B cell (primary cell): Measurements from ENCODE around the gene NELL2. TPM values are rescaled to one million over a fixed set of nuclear protein-coding genes. Genes with fewer than 3 reads are reported as not detected.

Experiments used
- ATAC-seq: fragments of 200-7000 bp; cut with Tn5 transposase; one replicate; pipeline ENCODE4 v1.10.0; 2021; ENCODE audit warnings: low read depth, mild to moderate bottlenecking, moderate number of reproducible peaks, moderate library complexity
- CTCF ChIA-PET: fragments of 350-600 bp; sonication (Branson Sonifier 250); formaldehyde crosslinking; loops from one replicate; lab custom pipeline; 2021; ENCODE audit warnings: antibody characterized with exemption, inconsistent platforms; lab: Charles Lee
- POLR2A ChIA-PET: fragments of 350-600 bp; sonication (Branson Sonifier 250); formaldehyde crosslinking; loops from one replicate; lab custom pipeline; 2021; ENCODE audit warnings: antibody characterized with exemption; lab: Charles Lee
- DNase-seq: peaks from one replicate; pipeline ENCODE4 v3.0.0; 2013
- H2AFZ ChIP-seq: 2 replicates; pipeline ENCODE4 v1.6.1; 2012; ENCODE audit warnings: mild to moderate bottlenecking, low read depth, low read length; ENCODE audit not compliant: insufficient read depth, poor library complexity, severe bottlenecking
- H3K27ac ChIP-seq, 2 donors: 1 replicate in 1 of 2; 2 replicates in 1 of 2; pipeline ENCODE4 v1.5.1; 2012 to 2013; ENCODE audit warnings: low read length in 2 of 2, mild to moderate bottlenecking in 2 of 2, moderate library complexity in 1 of 2
- H3K27me3 ChIP-seq, 4 experiments: fragments of 200-600 bp in 1 of 4; sonication (generic) in 1 of 4; replicated peaks in 1 of 4; 1 replicate in 2 of 4; 2 replicates in 2 of 4; pipeline versions ENCODE4 v1.6.1 to v1.7.0; 2013 to 2016; ENCODE audit warnings: low read length in 3 of 4, mild to moderate bottlenecking in 2 of 4, mixed read lengths in 1 of 4, moderate library complexity in 1 of 4; ENCODE audit not compliant: insufficient read depth in 4 of 4, control insufficient read depth in 3 of 4; ENCODE audit errors: control extremely low read depth in 1 of 4
- H3K36me3 ChIP-seq, 2 experiments: replicated peaks in 1 of 2; 1 replicate in 1 of 2; 2 replicates in 1 of 2; pipeline versions ENCODE4 v1.6.1 to v1.7.1; 2013; ENCODE audit warnings: low read length in 1 of 2; ENCODE audit not compliant: insufficient read depth in 2 of 2, control insufficient read depth in 1 of 2; ENCODE audit errors: control extremely low read depth in 1 of 2, extremely low read depth in 1 of 2
- H3K4me1 ChIP-seq, 2 donors: fragments of 200-600 bp in 1 of 2; sonication (generic) in 1 of 2; 1 replicate in 1 of 2; 2 replicates in 1 of 2; pipeline versions ENCODE4 v1.5.1 to v1.6.1; 2013 to 2017; ENCODE audit warnings: low read length in 2 of 2; ENCODE audit not compliant: control insufficient read depth in 2 of 2, insufficient read depth in 2 of 2
- H3K4me2 ChIP-seq: replicated peaks from 2 replicates; pipeline ENCODE3; 2012; ENCODE audit warnings: mild to moderate bottlenecking, low read depth, low read length; ENCODE audit not compliant: poor library complexity, severe bottlenecking
- H3K4me3 ChIP-seq, 5 experiments: fragments of 200-600 bp in 1 of 5; sonication (generic) in 1 of 5; 1 replicate in 3 of 5; 2 replicates in 2 of 5; pipeline versions ENCODE4 v1.5.1 to v1.7.0; 2011 to 2016; ENCODE audit warnings: low read length in 4 of 5, mild to moderate bottlenecking in 4 of 5, low read depth in 2 of 5, control low read depth in 1 of 5, moderate library complexity in 1 of 5; ENCODE audit not compliant: insufficient read depth in 1 of 5; ENCODE audit errors: control extremely low read depth in 1 of 5, extremely low read depth in 1 of 5
- H3K79me2 ChIP-seq: fragments of 200-600 bp; sonication (generic); one replicate; pipeline ENCODE4 v1.6.0; 2016; ENCODE audit warnings: low read length; ENCODE audit not compliant: control insufficient read depth, insufficient read depth
- H3K9ac ChIP-seq: fragments of 200-600 bp; sonication (generic); 2 replicates; pipeline ENCODE4 v1.6.1; 2017; ENCODE audit warnings: mild to moderate bottlenecking, low read length, moderate library complexity
- H3K9me3 ChIP-seq, 3 donors: one replicate each; pipeline versions ENCODE4 v1.6.1 to v1.7.1; 2013; ENCODE audit warnings: low read length in 2 of 3; ENCODE audit not compliant: control insufficient read depth in 2 of 3, insufficient read depth in 1 of 3; ENCODE audit errors: control extremely low read depth in 1 of 3
- H4K20me1 ChIP-seq: 2 replicates; pipeline ENCODE4 v1.6.0; 2012; ENCODE audit warnings: mild to moderate bottlenecking, low read length; ENCODE audit not compliant: insufficient read depth, control insufficient read depth, poor library complexity, severe bottlenecking
- H3K27ac Mint-ChIP-seq: one replicate; pipeline ENCODE4 v1.8.0; 2021; ENCODE audit warnings: mixed read lengths
- H3K27me3 Mint-ChIP-seq: one replicate; pipeline ENCODE4 v1.8.0; 2021; ENCODE audit warnings: mixed read lengths
- H3K4me1 Mint-ChIP-seq: one replicate; pipeline ENCODE4 v1.8.0; 2021; ENCODE audit warnings: mixed read lengths
- H3K4me3 Mint-ChIP-seq: one replicate; pipeline ENCODE4 v1.8.0; 2021; ENCODE audit warnings: mixed read lengths
- H3K9me3 Mint-ChIP-seq: one replicate; pipeline ENCODE4 v1.8.0; 2022; ENCODE audit warnings: mixed read lengths; ENCODE audit not compliant: insufficient read depth
- CTCF ChIP-seq: fragments of 200-600 bp; IDR thresholded peaks from one replicate; pipeline ENCODE4 v1.8.0; 2022; ENCODE audit warnings: antibody characterized with exemption, mild to moderate bottlenecking
- EZH2 ChIP-seq: IDR thresholded peaks from 2 replicates; pipeline ENCODE4 v1.6.1; 2012; ENCODE audit warnings: borderline replicate concordance, low read depth, mild to moderate bottlenecking, moderate library complexity, low read length; ENCODE audit not compliant: insufficient read depth, poor library complexity, severe bottlenecking
- WGBS: methylation state at CpG from one replicate; pipeline ENCODE4 v1.1.5; 2013; ENCODE audit warnings: missing lambda C conversion rate; ENCODE audit not compliant: insufficient coverage; 5-methylcytosine and 5-hydroxymethylcytosine counted together
- intact Hi-C: fragments of 100-400 bp; cut with micrococcal nuclease; formaldehyde crosslinking; loops from one replicate; pipeline ENCODE4 v1.10.0; 2022
- polyA plus RNA-seq: library from polyadenylated mRNA; depleted of rRNA; stranded (reverse); fragments of >200 nt; gene quantifications from 2 replicates; pipeline ENCODE4 v1.2.3, GENCODE V29; 2012
- total RNA-seq, 2 donors: library from RNA; stranded (reverse); fragments of 120-200 nt in 1 of 2; gene quantifications; 1 replicate in 1 of 2; 2 replicates in 1 of 2; pipeline versions ENCODE4 v1.2.3 to v1.2.4, GENCODE V29; 2013 to 2022

Gene NELL2
- total and polyA plus RNA-seq, 2 donors (not counting 1 experiment from before 2014, with no cell fraction given), result 0.22 TPM; not detected in 1

GRCh38 chr12:44526655-44527182, 349.4 kb downstream of the NELL2 start:
- no peak overlapping the region for H3K27ac Mint-ChIP-seq
- no peaks in the 10 kb centered on the region for H3K4me1 Mint-ChIP-seq
- no peaks in the 10 kb centered on the region for H3K9me3 Mint-ChIP-seq
- Histone ChIP-seq H3K4me2 (no peak overlapping the region), H3K9ac (no peak overlapping the region), H2AFZ (no peak overlapping the region), H3K27ac (no peak overlapping the region), H3K4me1 (no peaks in the 10 kb centered on the region), H3K79me2 (no peaks in the 10 kb centered on the region), H4K20me1 (no peaks in the 10 kb centered on the region), H3K9me3 (no peaks in the 10 kb centered on the region), H3K4me3 (no peak overlapping the region), H3K36me3 (no peaks in the 10 kb centered on the region), H3K27me3 (no peaks in the 10 kb centered on the region)
- ChIA-PET CTCF (no interaction called here), POLR2A (no interaction called here)
- ATAC-seq (no peak), DNase-seq (no peak)
- H3K27me3 Mint-ChIP-seq, result no peaks in the 10 kb centered on the region
- H3K4me3 Mint-ChIP-seq, result no peak overlapping the region
- WGBS, result 95% methylated on average over 7 of the region's 9 CpGs
- intact Hi-C loops, result no loop called here
- no peak for TF ChIP-seq EZH2
- TF ChIP-seq CTCF, result no peak

DNA sequence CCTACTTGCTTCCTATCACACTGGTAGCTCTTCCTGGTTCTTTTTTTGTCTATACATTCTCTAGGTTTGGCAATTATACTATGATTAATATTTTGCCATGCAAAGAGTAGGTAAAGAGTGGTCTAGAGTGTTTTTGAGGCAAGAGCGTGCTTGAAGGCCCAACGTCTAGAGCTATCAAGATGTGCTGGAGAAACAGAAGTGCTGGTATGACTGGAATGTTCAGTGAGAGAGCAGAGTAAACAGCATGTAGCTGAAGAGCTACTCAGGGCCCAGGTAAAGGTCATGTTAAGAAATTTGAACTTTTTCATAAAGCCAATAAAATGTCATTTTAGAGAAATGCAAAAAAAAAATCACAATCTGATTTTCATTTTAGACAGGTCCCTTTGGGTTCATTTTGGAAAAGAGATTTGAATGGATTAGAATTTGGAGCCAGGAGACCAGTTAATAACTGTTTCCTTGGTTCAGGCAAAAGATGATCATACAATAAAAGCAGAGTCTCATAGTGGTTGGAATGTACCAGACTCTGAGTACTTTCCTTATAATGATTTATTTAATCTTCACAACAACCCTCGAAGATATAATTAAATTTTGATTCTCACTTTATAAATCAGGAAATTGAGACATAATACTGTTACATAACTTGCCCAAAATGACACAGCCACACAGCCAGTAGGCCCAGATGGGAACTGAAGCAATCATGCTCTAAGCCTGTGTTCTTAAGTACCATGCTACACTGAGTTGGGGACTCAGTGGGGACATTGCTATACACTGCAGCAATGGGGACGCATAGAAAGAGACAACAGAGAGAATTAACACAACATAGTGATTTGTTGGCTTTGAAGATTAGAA, 350.1 kb downstream of the NELL2 start:
- no peaks in the 10 kb centered on the region for H3K4me1 ChIP-seq
- DNase-seq, result no peak
- H4K20me1 ChIP-seq, result no peaks in the 10 kb centered on the region
- no peak overlapping the region for H3K27ac ChIP-seq
- Mint-ChIP-seq H3K4me1 (no peaks in the 10 kb centered on the region), H3K9me3 (no peaks in the 10 kb centered on the region), H3K27me3 (no peaks in the 10 kb centered on the region), H3K27ac (no peak overlapping the region), H3K4me3 (no peak overlapping the region)
- H3K27me3 ChIP-seq, result no peaks in the 10 kb centered on the region
- intact Hi-C loops, result no loop called here
- 80% methylated on average over 3 of the region's 4 CpGs for WGBS
- H3K36me3 ChIP-seq, result no peaks in the 10 kb centered on the region
- H3K9me3 ChIP-seq, result no peaks in the 10 kb centered on the region
- no peak for ATAC-seq
- H3K4me2 ChIP-seq, result no peak overlapping the region
- no peak overlapping the region for H2AFZ ChIP-seq
- ChIA-PET CTCF (no interaction called here), POLR2A (no interaction called here)
- no peak overlapping the region for H3K9ac ChIP-seq
- no peak overlapping the region for H3K4me3 ChIP-seq
- TF ChIP-seq EZH2 (no peak), CTCF (no peak)
- H3K79me2 ChIP-seq, result no peaks in the 10 kb centered on the region
